IPS-20b (cell line): ENCODE results near the gene CKS1B.
"Not testable (repeated sequence)": the region's sequence is repeated elsewhere in the genome, so short reads cannot be mapped to it uniquely, and the experiment has no call there.

Experiments used
- H3K27ac ChIP-seq: one replicate; pipeline ENCODE4 v1.5.1; 2013; ENCODE audit warnings: low read length
- H3K27me3 ChIP-seq: 2 replicates; pipeline ENCODE4 v1.6.1; 2013; ENCODE audit warnings: mild to moderate bottlenecking, low read length, inconsistent platforms; ENCODE audit not compliant: insufficient read depth
- H3K36me3 ChIP-seq: 2 replicates; pipeline ENCODE4 v1.6.1; 2013; ENCODE audit warnings: low read depth, mild to moderate bottlenecking, inconsistent platforms, low read length, moderate library complexity; ENCODE audit not compliant: insufficient read depth
- H3K4me1 ChIP-seq: 2 replicates; pipeline ENCODE4 v1.6.1; 2013; ENCODE audit warnings: mild to moderate bottlenecking, control low read depth, inconsistent platforms, low read length, moderate library complexity; ENCODE audit not compliant: insufficient read depth
- H3K4me3 ChIP-seq: 2 replicates; pipeline ENCODE4 v1.5.1; 2013; ENCODE audit warnings: mild to moderate bottlenecking, low read length, inconsistent platforms
- H3K9ac ChIP-seq: 2 replicates; pipeline ENCODE4 v1.6.1; 2013; ENCODE audit warnings: low read depth, mild to moderate bottlenecking, inconsistent platforms, low read length, moderate library complexity
- H3K9me3 ChIP-seq: 2 replicates; pipeline ENCODE4 v1.6.1; 2013; ENCODE audit warnings: mild to moderate bottlenecking, low read depth, low read length, inconsistent platforms; ENCODE audit not compliant: insufficient read depth

The CKS1B gene

GRCh38 chr1:154982341-154982740 is 7.9 kb downstream of the CKS1B start:
- H3K4me3 ChIP-seq = peak overlapping the region; percentile 91
- H3K4me1 ChIP-seq = peaks cover 6% of the 10 kb centered on the region; the same call in 1 of the 2 replicates
- H3K36me3 ChIP-seq = peaks cover 53% of the 10 kb centered on the region
- peak overlapping the region; percentile 80 for H3K27ac ChIP-seq
- no peaks in the 10 kb centered on the region for H3K9me3 ChIP-seq
- H3K9ac ChIP-seq = peak overlapping the region; percentile 96
- H3K27me3 ChIP-seq = no peaks in the 10 kb centered on the region

GRCh38 chr1:154982897-154983648 is 8.6 kb downstream of the CKS1B start, which contains the start of gene FLAD1:
FLAD1 (plus strand) TSS chr1:154983344; CDS start chr1:154983695, 351 bp downstream.
- Histone ChIP-seq H3K27ac (peak within 1 kb of the TSS; percentile 80), H3K4me3 (peak within 1 kb of the TSS; percentile 91), H3K9ac (peak within 1 kb of the TSS; percentile 96), H3K27me3 (no peaks in the 10 kb centered on the region), H3K36me3 (peaks cover 53% of the 10 kb centered on the region), H3K9me3 (no peaks in the 10 kb centered on the region), H3K4me1 (peaks cover 6% of the 10 kb centered on the region; the same call in 1 of the 2 replicates)

GRCh38 chr1:154983776-154984466 is 9.4 kb downstream of the CKS1B start:
- Histone ChIP-seq H3K4me1 (peaks cover 6% of the 10 kb centered on the region; the same call in 1 of the 2 replicates), H3K36me3 (peaks cover 54% of the 10 kb centered on the region)

GRCh38 chr1:154986736-154987135 is 12.3 kb downstream of the CKS1B start:
- not testable (repeated sequence) for H3K4me3 ChIP-seq, H3K4me1 ChIP-seq, H3K27ac ChIP-seq, H3K27me3 ChIP-seq, H3K9me3 ChIP-seq, H3K9ac ChIP-seq
- H3K36me3 ChIP-seq = peaks cover 62% of the 10 kb centered on the region

More at GRCh38 chr1:154983776-154984466, 9.4 kb downstream of the CKS1B start:
- Histone ChIP-seq H3K27me3 (no peaks in the 10 kb centered on the region), H3K27ac (peak overlapping the region; percentile 62), H3K9me3 (no peaks in the 10 kb centered on the region), H3K9ac (peak overlapping the region; percentile 96), H3K4me3 (peak overlapping the region; percentile 91)

GRCh38 chr1:154987326-154987725 is 12.8 kb downstream of the CKS1B start:
- H3K9ac ChIP-seq = no peak overlapping the region
- no peak overlapping the region for H3K4me3 ChIP-seq
- no peaks in the 10 kb centered on the region for H3K27me3 ChIP-seq
- H3K27ac ChIP-seq = no peak overlapping the region
- H3K4me1 ChIP-seq = peaks cover 4% of the 10 kb centered on the region; the same call in 1 of the 2 replicates
- no peaks in the 10 kb centered on the region for H3K9me3 ChIP-seq
- H3K36me3 ChIP-seq = peaks cover 63% of the 10 kb centered on the region

DNA sequence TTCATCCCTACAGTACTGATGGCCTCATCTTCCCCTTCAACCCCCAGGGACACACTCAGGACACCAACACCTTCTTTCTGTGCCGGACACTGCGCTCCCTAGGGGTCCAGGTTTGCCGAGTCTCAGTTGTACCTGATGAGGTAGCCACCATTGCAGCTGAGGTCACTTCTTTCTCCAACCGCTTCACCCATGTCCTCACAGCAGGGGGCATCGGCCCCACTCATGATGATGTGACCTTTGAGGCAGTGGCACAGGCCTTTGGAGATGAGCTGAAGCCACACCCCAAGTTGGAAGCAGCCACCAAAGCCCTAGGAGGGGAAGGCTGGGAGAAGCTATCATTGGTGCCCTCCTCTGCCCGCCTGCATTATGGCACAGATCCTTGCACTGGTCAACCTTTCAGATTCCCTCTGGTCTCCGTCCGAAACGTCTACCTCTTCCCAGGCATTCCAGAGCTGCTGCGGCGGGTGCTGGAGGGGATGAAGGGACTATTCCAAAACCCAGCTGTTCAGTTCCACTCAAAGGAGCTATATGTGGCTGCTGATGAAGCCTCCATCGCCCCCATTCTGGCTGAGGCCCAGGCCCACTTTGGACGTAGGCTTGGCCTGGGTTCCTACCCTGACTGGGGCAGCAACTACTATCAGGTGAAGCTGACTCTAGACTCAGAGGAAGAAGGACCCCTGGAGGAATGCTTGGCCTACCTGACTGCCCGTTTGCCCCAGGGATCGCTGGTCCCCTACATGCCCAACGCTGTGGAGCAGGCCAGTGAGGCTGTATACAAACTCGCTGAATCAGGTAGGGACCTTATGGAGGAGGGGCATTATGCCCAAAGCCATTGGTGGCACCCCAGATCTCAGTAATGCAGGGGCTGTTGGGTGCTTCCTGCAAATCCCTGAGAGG is 13.8 kb downstream of the CKS1B start:
- H3K4me3 ChIP-seq = no peak overlapping the region
- H3K4me1 ChIP-seq = no peaks in the 10 kb centered on the region
- H3K27ac ChIP-seq = no peak overlapping the region
- H3K36me3 ChIP-seq = peaks cover 63% of the 10 kb centered on the region
- no peaks in the 10 kb centered on the region for H3K9me3 ChIP-seq
- no peaks in the 10 kb centered on the region for H3K27me3 ChIP-seq
- no peak overlapping the region for H3K9ac ChIP-seq

DNA sequence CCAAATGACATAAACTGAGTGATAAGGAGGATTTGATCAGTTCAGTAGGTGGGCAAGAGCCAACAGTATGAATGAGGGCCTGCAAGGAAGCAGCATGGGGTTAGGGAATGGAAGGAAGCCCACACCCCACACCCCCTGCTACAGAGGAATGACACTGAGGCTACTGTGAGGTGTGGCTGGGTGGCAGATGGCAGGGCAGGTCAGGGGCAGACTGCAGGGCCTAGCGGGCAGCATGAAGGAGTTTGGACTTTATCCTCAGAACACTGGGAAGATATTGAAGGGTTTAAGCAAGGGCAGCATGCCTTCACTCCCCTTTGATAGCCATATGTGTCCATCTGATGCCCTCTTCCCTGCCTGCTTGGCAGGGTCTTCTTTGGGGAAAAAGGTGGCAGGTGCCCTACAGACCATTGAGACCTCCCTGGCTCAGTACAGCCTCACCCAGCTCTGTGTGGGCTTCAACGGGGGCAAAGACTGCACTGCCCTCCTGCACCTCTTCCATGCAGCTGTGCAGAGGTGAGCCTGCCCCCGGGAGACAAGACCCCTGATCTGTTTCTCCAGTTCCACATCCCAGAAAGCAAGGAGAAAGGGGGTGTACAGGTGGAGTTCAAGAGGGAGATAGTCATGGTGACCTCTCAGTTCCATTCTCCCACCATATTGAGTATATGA is 14.8 kb downstream of the CKS1B start:
- H3K36me3 ChIP-seq = peaks cover 63% of the 10 kb centered on the region

GRCh38 chr1:154990276-154990675 is 15.8 kb downstream of the CKS1B start:
- Histone ChIP-seq H3K4me1 (no peaks in the 10 kb centered on the region), H3K9me3 (no peaks in the 10 kb centered on the region), H3K4me3 (no peak overlapping the region), H3K36me3 (peaks cover 61% of the 10 kb centered on the region), H3K9ac (no peak overlapping the region), H3K27ac (no peak overlapping the region), H3K27me3 (no peaks in the 10 kb centered on the region)

More for the DNA sequence above, 14.8 kb downstream of the CKS1B start:
- no peaks in the 10 kb centered on the region for H3K27me3 ChIP-seq
- H3K9ac ChIP-seq = no peak overlapping the region
- no peak overlapping the region for H3K27ac ChIP-seq
- H3K4me1 ChIP-seq = no peaks in the 10 kb centered on the region
- H3K4me3 ChIP-seq = no peak overlapping the region
- no peaks in the 10 kb centered on the region for H3K9me3 ChIP-seq

DNA sequence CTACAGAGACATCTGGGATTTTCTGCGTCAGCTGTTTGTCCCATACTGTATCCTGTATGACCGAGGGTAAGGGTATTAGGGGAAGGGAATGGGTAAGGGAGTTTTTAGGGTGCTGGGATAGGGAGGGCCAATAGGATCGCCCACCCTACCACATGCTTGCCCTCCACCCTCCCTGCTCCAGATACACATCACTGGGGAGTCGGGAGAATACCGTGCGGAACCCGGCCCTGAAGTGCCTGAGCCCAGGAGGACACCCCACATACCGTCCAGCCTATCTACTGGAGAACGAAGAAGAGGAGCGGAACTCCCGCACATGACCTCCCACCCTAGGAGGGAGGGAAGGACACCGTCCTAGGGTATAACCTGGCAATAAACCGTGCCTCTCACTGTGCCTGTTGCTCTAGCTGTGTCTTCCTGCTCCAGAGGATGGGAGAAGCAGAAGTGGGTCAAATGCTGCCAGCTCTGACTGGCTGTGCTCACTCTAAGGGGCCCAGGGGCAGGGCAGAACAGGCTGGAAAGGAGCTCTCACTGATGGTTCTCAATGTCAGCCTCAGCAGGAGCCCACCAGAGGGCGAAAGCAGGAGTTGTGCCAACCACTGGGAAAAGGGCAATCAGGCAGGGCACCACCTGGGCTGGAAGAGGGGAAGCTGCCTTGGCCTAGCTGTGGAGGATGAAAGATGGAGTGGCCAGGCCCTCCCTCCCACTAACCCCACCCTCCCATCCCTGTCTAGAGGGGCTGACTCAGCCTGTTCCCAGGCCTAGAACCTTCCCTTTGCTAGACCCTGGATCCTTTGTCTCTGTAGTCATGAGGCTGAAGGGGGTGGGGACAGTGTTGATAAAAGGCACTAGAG is 18.5 kb downstream of the CKS1B start:
- Histone ChIP-seq H3K27ac (no peak overlapping the region), H3K9me3 (no peaks in the 10 kb centered on the region), H3K36me3 (peaks cover 36% of the 10 kb centered on the region), H3K27me3 (no peaks in the 10 kb centered on the region), H3K4me3 (no peak overlapping the region), H3K4me1 (no peaks in the 10 kb centered on the region), H3K9ac (no peak overlapping the region)

GRCh38 chr1:154993572-154994268 is 19.2 kb downstream of the CKS1B start, which contains the start of gene LENEP:
LENEP (plus strand) TSS chr1:154993586; CDS start chr1:154993608, 22 bp downstream.
- Histone ChIP-seq H3K36me3 (peaks cover 28% of the 10 kb centered on the region), H3K4me1 (no peaks in the 10 kb centered on the region)

More at GRCh38 chr1:154993572-154994268, 19.2 kb downstream of the CKS1B start, which contains the start of gene LENEP:
- Histone ChIP-seq H3K9ac (no peak within 1 kb of the TSS), H3K9me3 (no peaks in the 10 kb centered on the region), H3K27ac (no peak within 1 kb of the TSS), H3K4me3 (no peak within 1 kb of the TSS), H3K27me3 (no peaks in the 10 kb centered on the region)
